Measurements from ENCODE around the gene EPB41L3.

DNA sequence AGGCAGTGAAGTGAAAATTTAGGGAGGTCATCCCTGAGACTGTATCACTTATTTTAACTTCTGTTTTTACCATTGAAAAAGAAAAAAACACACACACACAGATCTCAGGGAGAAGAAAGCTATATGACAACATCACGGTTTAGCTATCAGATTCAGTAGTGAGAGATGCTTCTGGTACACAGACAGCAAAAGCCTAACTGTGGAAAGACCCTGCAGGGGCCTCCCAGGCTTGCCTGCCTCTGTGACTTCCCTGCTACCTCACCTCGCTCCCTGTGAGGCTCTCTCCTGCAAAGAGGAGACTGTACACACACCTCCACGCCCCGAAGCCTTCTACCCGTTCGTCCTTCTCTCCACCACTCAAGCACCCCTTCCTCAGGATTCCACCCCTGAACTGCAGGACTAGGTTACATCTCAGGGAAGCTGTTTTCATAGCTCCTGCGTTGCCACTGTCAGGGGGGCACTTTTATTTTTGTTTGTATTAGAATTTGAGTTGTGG, 86.3 kb downstream of the EPB41L3 start:
- TF ChIP-seq, protein P1, sequence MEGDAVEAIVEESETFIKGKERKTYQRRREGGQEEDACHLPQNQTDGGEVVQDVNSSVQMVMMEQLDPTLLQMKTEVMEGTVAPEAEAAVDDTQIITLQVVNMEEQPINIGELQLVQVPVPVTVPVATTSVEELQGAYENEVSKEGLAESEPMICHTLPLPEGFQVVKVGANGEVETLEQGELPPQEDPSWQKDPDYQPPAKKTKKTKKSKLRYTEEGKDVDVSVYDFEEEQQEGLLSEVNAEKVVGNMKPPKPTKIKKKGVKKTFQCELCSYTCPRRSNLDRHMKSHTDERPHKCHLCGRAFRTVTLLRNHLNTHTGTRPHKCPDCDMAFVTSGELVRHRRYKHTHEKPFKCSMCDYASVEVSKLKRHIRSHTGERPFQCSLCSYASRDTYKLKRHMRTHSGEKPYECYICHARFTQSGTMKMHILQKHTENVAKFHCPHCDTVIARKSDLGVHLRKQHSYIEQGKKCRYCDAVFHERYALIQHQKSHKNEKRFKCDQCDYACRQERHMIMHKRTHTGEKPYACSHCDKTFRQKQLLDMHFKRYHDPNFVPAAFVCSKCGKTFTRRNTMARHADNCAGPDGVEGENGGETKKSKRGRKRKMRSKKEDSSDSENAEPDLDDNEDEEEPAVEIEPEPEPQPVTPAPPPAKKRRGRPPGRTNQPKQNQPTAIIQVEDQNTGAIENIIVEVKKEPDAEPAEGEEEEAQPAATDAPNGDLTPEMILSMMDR (IDR thresholded peaks at IDR 0.05), result no peak
- TF ChIP-seq POLR2A (IDR thresholded peaks at IDR 0.05), result no peak
